Measurements from ENCODE around the gene SYNDIG1L.
"Not testable (repeated sequence)": the region's sequence is repeated elsewhere in the genome, so short reads cannot be mapped to it uniquely, and the experiment has no call there.

Gene SYNDIG1L

DNA sequence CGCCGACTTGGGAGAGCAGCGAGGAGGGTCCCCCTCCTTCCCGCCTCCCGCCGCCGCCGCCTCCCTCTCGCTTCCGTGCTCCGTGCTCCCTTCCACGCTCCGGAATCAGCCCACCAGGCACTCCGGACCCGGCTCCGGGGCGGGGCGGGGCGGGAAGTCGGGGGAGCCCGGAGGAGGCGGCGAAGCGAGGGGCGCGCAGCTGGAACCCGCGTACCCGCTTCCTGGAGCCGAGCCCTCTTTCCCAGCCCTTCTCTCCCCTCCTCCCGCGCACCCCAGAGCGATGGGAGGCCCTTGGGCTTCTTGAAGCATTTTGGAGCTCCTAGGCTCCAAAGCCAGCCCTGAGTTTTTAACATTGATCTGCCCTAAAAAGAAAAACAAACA is at the start of gene SYNDIG1L:
Gene SYNDIG1L, minus strand, starts transcription at position 9 of the 381 bp plus-strand sequence. CDS start 16,466 bp downstream, outside the sequence.
- no peak for DNase-seq (ENCODE audit: low read depth)

DNA sequence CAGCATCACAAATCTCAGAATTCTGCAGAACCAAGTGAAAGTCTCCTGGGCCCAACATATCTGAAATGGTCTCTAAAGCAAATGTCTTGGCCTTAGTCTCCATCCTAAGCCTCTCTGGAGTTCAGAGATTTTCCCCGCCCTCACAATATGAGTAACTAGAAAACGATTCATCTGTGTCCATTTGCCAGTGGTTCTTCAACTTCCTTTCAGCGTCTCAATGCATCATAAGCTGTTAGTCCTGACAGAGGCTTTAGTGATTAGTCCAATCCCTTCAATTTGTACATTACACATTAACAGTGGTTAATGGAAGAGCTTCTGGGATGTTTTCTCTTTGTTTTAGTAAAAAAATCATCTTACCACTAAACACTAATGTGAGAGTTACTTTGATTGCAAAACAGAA is 49.7 kb upstream of the SYNDIG1L start:
- DNase-seq (ENCODE audit: low read depth): no peak

DNA sequence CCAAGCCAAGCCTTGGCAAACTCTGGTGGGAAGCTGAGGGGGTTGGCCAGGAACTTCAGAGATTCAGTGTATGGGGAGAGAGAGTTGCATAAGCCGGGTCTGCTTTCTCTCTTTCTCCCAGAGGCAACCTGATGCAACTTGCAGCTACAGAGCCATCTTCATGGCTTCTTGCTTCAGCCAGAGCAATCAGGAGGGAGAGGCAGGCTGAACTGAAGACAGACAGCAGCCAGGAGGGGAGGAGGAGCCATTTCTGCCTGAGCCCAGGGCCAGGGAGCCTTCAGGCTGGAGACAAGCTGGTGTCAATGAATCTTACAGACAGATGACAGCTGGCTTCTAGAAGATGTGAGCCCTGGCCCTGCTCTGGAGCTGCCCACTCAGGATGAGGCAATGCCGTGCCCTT is 48.4 kb upstream of the SYNDIG1L start:
- no peak for DNase-seq (ENCODE audit: low read depth)

DNA sequence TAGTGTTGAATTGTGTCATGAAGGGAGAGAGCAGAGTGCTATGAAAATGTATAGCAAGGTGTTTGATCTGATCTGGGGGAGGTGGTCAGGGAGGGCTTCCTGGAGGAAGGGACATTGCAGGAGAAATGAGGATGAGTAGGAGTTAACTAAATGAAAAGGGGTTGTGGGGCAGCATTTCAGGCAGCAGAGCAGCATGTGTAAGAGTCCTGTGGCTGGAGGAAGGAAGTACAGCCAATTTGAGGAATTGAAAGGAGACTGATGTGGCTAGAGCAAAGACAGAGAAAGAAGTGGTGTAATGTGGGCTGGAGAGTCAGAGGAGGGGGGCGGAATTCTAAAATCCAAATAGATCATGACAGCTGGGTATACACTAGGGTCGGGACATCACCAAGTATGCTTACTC is 46.6 kb upstream of the SYNDIG1L start:
- DNase-seq (ENCODE audit: low read depth): no peak

DNA sequence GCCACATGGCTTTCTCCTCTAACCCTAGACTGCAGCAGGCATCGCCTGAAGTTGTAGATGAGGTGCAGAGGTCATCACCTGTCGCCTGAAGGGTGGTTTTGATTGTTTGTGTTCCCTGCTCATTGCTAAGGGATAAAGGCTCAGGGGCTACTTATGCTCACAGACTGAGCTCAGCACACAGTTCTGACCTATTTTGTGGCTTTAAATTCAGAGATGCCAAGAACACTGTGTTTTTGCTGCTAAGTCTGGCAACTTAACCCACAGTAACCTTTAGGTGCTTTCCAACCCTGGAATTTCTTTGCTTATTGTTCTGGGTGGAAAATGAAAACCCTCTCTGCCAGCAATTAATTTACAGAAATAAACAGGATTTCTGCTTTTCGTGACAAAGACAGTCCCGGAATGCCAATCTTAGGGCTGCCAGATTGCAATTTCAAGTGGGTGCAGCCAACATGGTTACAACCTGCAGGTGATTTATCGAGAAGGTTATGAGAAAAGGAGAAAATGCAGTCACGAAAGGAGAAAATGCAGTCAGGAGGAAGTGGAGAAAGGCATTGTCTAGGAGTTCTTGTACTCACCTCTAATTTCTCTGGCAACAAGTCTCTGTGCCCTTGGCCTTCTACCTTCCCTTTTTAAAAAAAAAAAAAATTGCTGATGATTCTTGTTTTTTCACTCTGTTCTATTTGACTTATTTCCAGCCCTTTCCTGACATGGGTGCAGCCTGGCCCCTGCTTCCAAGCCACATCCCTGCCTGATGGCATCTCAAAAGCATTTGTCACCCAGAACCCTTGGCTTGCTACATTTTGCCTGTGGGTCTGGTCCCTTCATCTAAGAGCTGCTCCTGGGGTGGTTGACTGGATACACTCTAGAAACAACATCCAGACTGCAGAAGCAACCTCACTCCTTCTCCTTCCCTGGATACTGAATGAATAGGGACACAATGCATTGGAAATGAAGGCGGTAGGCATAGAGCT is 43.8 kb upstream of the SYNDIG1L start:
- no peak for DNase-seq (ENCODE audit: low read depth)

DNA sequence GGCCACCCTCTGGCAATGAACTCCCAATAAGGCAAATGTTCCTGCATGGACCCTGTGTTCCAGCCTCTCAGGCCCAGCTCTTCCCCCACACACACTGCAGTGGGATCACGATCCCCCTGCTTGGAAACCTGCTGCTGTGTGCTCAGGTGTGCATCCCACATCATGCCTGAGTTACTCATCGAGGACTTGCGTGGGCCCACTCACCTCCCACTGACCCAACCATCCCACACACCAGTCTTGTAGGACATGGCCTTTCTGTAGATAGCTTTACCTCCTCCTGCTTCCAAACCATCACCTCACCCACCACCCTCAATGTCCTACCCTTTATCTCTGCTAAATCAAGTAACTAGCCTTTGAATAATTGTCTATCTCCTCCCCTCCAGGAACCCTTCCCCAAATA is 42.5 kb upstream of the SYNDIG1L start:
- DNase-seq (ENCODE audit: low read depth): no peak

DNA sequence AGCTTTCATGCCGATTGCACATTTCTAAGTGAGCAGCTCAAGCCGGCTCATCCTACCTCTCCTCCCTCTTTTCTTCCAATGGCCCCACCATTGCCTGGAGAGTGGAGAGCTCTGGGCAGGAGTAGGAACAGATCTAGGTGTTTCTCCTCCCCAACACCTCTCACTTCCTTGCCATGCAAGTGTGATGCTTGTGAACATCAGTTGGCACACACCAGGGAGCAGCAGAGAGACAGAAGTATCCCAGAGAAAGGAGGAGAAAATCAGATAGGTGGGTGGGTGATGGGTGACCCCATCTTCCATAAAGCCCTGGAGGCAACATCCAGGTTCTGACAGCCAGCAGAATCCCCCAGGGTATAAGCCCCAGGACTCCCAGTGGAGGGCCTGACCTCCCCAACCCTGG is 39.3 kb upstream of the SYNDIG1L start:
- no peak for DNase-seq (ENCODE audit: low read depth)

DNA sequence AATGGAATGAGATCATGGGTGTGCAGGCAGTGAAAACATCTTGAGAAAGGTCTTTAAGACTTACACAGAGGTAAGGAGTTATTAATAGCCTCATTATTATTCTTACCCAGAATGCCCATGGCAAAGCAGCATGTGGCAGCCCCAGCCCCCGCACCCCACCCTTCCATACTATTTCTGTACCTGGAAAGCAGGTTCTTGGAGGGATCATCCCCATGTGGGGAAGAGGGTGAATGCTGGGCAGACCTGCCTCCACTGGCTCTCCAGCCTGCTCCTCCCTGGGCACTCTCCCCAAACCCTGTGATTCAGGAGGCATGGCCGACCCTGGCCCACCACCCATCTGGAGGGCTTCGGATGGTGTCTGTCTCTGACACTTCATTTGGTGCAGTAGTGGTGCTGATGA is 38.8 kb upstream of the SYNDIG1L start:
- DNase-seq (ENCODE audit: low read depth): no peak

DNA sequence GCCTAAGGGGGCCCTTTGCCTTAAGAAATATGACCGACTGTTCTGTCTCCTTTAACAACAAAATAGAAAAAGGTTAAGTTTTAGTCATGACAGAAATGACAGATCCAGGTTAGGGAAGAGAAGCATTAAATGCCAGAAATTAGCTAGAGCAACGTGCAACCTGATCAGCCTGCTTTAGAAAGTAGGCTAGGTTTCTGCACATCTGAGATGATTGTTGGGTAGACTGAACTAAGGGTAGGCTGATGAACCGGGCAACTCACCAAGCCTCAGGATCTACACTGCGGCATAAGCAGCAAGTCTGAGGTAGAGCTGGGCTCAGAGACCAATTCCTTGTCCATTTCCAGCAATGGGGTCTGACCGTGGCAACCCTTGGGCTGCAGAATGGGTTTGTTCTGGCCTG is 37.7 kb upstream of the SYNDIG1L start:
- no peak for DNase-seq (ENCODE audit: low read depth)

DNA sequence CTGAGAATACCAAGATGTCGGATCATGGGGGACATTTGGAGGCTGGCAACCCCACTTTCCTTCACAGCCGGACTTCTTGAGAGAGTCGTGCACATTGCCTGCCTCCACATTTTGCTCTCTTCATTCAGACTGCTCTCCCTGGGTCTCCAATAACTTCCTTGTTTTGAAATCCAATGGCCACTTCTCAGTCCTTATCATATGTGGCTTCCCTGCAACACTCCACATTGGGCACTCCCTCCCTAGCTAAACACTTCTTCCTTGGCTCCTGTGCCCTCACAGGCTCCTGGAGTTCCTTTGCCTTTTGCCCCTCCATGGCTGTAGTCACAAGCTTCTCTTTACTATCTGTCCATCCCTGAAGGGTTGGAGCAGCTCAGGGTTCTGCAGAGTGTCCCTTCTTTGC is 37.0 kb upstream of the SYNDIG1L start:
- DNase-seq (ENCODE audit: low read depth): no peak

DNA sequence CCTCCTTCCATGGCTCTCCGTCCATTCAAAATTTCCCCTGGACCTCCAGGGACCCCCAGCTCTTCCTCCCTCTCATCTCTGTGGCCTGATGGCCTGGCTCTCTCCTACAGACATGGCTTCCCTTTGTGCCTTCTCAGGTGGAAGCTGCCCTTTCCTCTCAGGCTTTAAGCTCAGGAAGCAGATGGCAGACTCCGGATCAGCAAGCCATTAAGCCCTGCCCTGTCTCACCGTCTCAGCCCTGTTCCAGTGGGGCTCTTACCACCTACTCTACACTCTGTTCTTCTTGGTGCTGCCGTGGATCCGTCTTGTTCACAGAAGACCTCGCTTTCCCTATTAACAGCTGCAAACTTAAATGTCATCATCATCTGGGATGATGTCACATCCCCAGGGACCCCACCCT is 34.0 kb upstream of the SYNDIG1L start:
- DNase-seq (ENCODE audit: low read depth): no peak

DNA sequence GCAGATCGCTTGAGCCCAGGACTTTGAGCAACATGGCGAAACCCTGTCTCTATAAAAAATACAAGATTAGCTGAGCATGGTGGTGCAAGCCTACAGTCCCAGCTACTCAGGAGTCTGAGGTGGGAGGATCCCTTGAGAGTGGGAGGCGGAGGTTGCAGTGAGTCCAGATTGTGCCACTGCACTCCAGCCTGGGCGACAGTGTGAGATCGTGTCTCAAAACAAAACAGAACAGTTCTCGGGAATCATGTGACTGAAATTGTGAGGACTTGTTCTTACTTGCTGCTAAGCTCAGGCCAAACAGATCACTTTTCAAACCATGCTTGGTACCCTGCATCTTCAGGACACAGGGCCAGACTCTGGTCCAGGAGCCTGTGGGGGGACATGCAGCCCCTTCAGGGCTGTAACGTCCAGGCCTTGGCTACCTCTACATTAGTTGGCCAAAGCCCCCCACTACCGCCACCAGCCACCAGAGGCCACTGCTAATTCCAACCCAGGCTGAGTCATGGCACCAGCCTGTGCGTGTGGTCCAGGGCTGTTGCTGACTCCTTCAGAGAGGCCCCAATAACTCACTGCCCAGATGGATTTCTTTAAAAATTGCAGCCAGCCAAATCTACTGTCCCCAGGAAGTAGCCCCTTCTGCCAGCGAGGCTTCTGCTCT is 33.4 kb upstream of the SYNDIG1L start:
- DNase-seq (ENCODE audit: low read depth): no peak

DNA sequence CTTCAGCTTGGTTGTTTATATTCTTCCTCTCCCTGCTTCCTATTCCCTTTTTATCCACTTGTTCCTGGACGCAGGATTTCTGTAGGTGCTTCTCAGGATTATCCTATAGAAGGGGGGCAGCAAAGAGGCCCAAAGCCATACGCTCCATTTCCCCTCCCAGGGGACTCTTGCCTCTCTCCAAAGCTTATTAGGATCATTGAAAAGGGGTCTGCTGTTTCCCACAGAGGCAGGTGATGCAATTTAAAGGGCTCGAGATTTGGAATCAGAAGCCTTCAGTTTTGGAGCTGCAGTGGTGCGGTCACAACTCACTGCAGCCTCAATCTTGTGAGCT is 31.5 kb upstream of the SYNDIG1L start:
- DNase-seq (ENCODE audit: low read depth): no peak

DNA sequence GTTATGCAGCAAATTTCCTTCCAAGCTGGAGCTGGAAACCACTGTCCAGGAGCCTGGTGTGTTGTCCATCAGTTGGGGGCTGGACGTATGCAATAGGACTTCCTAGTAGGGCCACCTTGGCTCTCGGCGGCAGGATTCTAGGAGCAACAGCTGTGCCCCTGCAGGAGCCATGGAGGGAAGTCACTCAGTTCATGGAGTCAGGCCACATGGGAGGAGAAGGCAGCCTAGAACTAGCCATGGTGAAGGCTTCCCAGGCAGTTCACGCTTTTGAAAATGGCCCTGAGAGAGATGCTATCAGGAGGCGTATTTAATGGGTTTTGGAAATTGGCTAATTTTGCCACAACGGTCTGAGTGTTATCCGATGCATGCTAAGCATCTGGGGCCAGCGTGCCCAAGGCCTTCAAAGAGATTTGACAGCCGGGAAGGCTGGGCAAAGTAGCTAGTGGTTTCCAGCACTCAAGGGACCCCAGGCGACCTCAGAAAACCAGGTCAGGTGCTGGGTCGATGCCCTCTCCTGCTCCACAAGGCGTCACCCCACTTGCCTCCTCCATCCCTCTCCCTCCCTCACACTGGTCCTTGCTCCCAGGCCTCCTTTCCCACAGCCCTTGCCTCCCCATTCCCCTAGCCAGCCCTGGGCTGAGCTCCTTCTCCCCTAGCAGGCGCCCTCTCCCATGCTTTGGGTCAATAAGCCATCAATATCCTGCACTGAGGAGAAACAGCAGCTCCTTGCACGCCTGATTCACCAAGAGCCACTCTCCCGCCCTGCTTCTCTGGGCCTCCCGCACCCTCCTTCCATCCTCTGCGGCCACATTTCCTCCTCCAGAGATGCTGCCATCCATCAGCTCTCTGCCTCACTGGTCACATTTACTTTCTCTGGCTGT is 30.9 kb upstream of the SYNDIG1L start:
- DNase-seq (ENCODE audit: low read depth): no peak

DNA sequence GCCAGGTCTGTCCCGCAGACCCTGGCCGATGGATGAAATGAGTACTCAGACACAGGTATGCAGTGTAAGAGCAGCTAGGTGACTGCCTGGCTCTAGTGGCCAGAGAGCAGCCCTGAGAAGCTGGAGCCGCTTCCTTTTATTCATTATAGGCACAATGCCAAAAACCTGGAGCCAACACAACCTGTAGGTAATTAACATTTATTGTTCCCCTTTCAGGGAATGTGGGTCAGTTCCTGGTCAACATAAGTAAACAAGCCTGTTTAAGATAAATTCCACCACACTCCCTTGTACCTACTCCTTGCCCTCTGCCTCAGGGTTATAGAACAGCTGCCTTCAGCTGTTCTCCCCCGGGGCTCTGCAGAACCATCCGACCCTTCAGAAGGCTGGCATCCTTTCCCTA is 28.4 kb upstream of the SYNDIG1L start:
- not testable (repeated sequence) for DNase-seq (ENCODE audit: low read depth)

DNA sequence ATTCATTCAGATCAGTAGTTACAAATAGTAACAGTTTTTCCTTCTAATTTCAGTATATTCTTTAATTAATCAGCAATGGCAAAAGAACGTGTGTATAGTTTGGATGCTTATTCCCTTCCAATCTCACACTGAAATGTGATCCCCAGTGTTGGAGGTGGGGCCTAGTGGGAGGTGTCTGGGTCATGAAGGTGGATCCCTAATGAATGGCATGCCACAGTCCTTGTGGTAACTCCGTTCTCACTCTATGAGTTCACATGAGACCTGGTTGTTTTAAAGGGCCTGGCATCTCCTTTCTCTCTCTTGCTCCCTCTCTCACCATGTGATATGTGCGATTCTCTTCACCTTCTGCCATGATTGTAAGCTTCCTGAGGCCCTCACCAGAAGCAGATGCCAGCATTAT is 18.9 kb upstream of the SYNDIG1L start:
- no peak for DNase-seq (ENCODE audit: low read depth)

DNA sequence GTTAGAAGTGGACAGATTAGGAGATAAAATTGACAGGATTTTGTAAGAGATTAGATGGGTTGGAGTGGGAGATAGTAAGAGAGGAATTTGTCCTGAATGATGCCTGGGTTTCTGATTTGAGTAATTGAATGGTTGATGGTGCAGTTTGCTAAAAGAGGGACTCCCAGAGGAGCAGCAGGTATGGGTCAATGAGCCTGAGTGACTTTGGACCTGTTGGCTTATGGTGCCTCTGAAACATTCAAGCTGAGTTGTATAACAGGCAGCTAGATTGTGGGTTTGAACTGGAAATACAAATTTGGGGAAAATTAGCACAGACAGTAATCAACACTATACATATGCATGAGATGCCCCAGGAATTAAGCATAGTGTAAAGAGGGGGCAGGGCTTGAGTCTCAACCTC is 16.7 kb upstream of the SYNDIG1L start:
- no peak for DNase-seq (ENCODE audit: low read depth)

DNA sequence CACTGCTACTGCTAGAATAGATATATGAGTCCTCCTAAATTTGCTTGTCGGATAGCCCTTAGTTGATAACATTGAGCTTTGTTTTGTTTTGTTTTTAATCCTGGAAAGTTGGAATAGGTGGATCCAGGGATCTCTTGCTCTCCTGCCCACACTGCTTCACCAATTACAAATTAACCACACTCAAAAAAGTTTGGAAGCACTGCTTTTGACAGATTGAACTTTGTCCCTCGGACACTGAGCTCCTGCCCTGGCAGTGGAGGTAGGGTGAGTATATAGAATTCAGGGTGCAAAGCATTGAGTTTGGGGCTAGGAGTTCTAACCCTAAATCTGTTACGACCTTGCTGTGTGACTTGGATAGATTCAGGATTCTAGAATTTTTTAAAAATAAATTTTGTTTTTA is 15.1 kb upstream of the SYNDIG1L start:
- DNase-seq (ENCODE audit: low read depth): no peak

DNA sequence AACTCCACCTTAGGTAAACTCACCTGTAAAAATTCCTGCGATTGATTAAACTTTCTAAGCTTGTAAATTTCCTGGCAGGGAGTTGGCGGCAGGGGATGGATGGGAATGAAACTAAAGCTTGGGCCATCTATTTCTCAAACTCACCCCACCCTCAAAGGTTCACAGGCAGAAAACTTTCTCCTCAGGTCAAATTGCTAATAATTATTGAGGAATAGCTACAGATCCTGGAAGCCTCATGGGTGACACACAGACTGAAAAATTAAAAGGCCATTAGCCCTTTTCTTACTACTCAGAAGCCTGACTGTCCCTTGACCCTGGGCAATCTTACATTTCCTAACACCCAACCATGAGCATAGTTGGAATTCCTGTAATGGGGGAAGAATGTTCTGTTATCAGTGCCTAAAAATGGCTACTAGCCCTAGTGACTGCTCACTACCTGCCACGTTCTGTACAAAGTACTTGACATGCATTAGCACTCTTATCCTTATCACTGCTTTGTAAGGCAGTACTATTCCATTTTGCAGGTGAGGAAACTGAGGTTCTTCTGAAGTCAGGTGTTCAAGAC is 12.4 kb upstream of the SYNDIG1L start:
- no peak for DNase-seq (ENCODE audit: low read depth)

DNA sequence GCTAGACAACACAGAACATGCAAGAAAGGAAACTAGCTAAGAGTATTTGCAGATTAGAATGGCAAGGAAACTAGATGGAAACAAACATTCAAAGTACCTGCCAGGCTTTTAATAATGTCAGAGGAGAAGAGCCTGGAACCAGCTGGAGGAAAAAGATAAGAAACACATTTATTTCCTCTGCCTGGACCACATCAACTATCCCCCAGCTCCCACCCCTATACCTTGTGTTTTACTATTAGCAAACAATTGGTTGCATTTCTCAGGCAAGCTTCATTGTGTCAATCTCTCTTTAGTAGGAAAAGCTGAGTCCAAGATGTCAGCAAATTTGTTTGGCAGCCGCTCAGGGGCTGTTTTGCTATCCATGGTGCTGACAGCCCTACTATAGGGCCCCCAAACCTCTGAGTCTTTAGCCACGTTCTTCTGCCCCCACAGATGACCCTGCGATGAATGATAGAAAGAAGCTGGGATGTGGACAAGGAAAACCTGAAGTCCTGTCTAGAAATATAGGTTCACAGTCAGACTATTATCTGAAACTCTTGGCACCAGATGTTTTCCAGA is 11.6 kb upstream of the SYNDIG1L start:
- no peak for DNase-seq (ENCODE audit: low read depth)

DNA sequence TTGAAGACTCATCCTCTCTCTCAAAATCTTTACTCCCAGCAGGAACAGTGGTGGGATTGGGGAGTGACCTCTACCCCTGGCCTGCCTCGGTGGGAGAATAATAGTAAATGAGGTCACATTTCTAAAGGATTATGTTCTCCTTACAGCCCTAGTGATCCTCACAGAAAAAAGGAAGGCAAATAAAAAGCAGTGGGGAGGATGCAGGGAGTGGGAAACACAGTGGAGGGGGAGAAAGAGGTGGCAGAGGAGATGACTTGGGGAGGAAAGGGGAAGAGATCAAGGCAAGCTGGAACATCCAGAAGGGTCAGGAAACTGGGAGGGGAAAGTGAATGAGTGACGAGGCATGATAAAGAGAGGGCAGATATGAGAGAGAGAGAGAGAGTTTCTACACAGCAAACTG is 8.3 kb upstream of the SYNDIG1L start:
- no peak for DNase-seq (ENCODE audit: low read depth)

DNA sequence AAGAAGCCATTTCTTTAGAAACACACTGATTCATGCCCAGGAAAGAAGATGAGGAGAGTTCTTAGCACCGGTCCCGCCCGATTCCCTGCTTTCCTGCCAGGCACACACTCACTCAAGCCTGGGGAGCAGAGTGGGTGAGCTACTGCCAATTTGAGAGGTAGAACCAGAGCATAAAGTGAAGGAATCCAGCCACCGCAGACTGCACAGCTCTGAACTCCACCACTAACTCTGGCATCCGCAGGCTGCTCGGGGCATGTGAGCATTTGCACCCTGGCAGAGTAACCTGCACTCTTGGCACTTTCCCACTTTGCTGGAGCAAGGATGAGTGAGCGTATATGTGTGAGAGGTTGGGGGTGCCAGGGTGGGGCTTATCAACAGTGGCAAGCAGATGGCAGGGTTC is 4.0 kb upstream of the SYNDIG1L start:
- no peak for DNase-seq (ENCODE audit: low read depth)
